HL-60 (cell line): ENCODE data around the gene IL1RAPL1.

ENCODE experiments used
- GABPA ChIP-seq: IDR thresholded peaks from 2 replicates; pipeline ENCODE4 v1.6.1; 2012; ENCODE audit warnings: low read depth
- POLR2AphosphoS5 ChIP-seq: IDR thresholded peaks from 2 replicates; pipeline ENCODE4 v1.6.1; 2012; ENCODE audit warnings: low read depth
- SPI1 ChIP-seq: IDR thresholded peaks from 2 replicates; pipeline ENCODE4 v1.6.1; 2012; ENCODE audit warnings: low read depth, mild to moderate bottlenecking, borderline replicate concordance
- TF ChIP-seq, protein P1 (sequence below): IDR thresholded peaks from one replicate; pipeline ENCODE4 v1.5.1; 2011; ENCODE audit warnings: low read length, control low read depth, inconsistent platforms; ENCODE audit not compliant: insufficient read depth
- TF ChIP-seq, protein P2 (sequence below): IDR thresholded peaks from 2 replicates; pipeline ENCODE4 v1.6.1; 2012; ENCODE audit warnings: low read depth; ENCODE audit not compliant: insufficient replicate concordance

DNA sequence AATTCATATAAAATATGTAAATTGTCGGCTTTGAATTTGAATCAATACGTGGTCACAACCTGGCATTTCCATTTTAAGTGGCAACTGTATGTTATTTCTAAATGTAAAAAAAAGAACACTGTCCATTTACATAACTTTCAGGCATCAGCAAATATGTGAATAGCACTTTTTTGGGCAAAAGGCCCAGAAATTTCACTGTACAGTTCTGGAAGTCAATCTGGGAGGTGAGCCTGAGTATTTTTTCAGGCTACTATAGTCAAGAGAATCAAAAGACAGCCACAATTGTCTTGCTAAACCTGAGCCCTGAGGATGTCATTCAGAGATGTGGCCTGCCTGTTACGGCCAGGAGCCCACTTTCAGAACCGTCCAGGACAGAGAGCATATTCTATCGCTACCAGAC, 1084.2 kb downstream of the IL1RAPL1 start:
- TF ChIP-seq, protein P1, sequence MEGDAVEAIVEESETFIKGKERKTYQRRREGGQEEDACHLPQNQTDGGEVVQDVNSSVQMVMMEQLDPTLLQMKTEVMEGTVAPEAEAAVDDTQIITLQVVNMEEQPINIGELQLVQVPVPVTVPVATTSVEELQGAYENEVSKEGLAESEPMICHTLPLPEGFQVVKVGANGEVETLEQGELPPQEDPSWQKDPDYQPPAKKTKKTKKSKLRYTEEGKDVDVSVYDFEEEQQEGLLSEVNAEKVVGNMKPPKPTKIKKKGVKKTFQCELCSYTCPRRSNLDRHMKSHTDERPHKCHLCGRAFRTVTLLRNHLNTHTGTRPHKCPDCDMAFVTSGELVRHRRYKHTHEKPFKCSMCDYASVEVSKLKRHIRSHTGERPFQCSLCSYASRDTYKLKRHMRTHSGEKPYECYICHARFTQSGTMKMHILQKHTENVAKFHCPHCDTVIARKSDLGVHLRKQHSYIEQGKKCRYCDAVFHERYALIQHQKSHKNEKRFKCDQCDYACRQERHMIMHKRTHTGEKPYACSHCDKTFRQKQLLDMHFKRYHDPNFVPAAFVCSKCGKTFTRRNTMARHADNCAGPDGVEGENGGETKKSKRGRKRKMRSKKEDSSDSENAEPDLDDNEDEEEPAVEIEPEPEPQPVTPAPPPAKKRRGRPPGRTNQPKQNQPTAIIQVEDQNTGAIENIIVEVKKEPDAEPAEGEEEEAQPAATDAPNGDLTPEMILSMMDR, result no peak
- TF ChIP-seq GABPA (no peak), POLR2AphosphoS5 (no peak), SPI1 (no peak)
- TF ChIP-seq, protein P2, sequence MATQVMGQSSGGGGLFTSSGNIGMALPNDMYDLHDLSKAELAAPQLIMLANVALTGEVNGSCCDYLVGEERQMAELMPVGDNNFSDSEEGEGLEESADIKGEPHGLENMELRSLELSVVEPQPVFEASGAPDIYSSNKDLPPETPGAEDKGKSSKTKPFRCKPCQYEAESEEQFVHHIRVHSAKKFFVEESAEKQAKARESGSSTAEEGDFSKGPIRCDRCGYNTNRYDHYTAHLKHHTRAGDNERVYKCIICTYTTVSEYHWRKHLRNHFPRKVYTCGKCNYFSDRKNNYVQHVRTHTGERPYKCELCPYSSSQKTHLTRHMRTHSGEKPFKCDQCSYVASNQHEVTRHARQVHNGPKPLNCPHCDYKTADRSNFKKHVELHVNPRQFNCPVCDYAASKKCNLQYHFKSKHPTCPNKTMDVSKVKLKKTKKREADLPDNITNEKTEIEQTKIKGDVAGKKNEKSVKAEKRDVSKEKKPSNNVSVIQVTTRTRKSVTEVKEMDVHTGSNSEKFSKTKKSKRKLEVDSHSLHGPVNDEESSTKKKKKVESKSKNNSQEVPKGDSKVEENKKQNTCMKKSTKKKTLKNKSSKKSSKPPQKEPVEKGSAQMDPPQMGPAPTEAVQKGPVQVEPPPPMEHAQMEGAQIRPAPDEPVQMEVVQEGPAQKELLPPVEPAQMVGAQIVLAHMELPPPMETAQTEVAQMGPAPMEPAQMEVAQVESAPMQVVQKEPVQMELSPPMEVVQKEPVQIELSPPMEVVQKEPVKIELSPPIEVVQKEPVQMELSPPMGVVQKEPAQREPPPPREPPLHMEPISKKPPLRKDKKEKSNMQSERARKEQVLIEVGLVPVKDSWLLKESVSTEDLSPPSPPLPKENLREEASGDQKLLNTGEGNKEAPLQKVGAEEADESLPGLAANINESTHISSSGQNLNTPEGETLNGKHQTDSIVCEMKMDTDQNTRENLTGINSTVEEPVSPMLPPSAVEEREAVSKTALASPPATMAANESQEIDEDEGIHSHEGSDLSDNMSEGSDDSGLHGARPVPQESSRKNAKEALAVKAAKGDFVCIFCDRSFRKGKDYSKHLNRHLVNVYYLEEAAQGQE, result no peak
